Nephron progenitor cell (in vitro differentiated cells): ENCODE data around the gene KIRREL3.
A peak's percentile ranks its signal among the peaks of the same experiment; 100 is the strongest.

Experiments used
- DNase-seq: peaks from one replicate; pipeline ENCODE4 v3.0.0; 2021
- H3K27ac Mint-ChIP-seq: 2 replicates; pipeline ENCODE4 v1.8.0; 2021; ENCODE audit warnings: mild to moderate bottlenecking, moderate library complexity, mixed read lengths
- H3K27me3 Mint-ChIP-seq: 2 replicates; pipeline ENCODE4 v1.8.0; 2021; ENCODE audit warnings: mild to moderate bottlenecking, low read depth, mixed read lengths; ENCODE audit not compliant: poor library complexity
- H3K36me3 Mint-ChIP-seq: 2 replicates; pipeline ENCODE4 v1.8.0; 2021; ENCODE audit warnings: low read depth, mixed read lengths
- H3K4me1 Mint-ChIP-seq: 2 replicates; pipeline ENCODE4 v1.8.0; 2021; ENCODE audit warnings: mixed read lengths
- H3K4me3 Mint-ChIP-seq: 2 replicates; pipeline ENCODE4 v1.8.0; 2021; ENCODE audit warnings: mild to moderate bottlenecking, moderate library complexity, mixed read lengths
- H3K9me3 Mint-ChIP-seq: 2 replicates; pipeline ENCODE4 v1.8.0; 2021; ENCODE audit warnings: mild to moderate bottlenecking, moderate library complexity, mixed read lengths
- CTCF ChIP-seq: fragments of 200-600 bp; sonication (generic); IDR thresholded peaks from 2 replicates; pipeline ENCODE4 v1.5.0; 2021; ENCODE audit warnings: antibody characterized with exemption

The KIRREL3 gene

GRCh38 chr11:126990716-126991480, 9.7 kb downstream of the KIRREL3 start:
- no peak overlapping the region for H3K4me3 Mint-ChIP-seq
- H3K27me3 Mint-ChIP-seq, result peaks cover 11% of the 10 kb centered on the region
- no peaks in the 10 kb centered on the region for H3K36me3 Mint-ChIP-seq
- no peaks in the 10 kb centered on the region for H3K9me3 Mint-ChIP-seq
- TF ChIP-seq CTCF, result peak; percentile 0
- H3K4me1 Mint-ChIP-seq, result peaks cover 36% of the 10 kb centered on the region
- no peak for DNase-seq
- H3K27ac Mint-ChIP-seq, result no peak overlapping the region

GRCh38 chr11:126989942-126990715, 10.4 kb downstream of the KIRREL3 start:
- DNase-seq, result peak; percentile 92
- H3K27me3 Mint-ChIP-seq, result peaks cover 14% of the 10 kb centered on the region
- H3K9me3 Mint-ChIP-seq, result no peaks in the 10 kb centered on the region
- H3K36me3 Mint-ChIP-seq, result no peaks in the 10 kb centered on the region
- H3K4me1 Mint-ChIP-seq, result peaks cover 30% of the 10 kb centered on the region
- TF ChIP-seq CTCF, result peak; percentile 90
- H3K27ac Mint-ChIP-seq, result no peak overlapping the region
- H3K4me3 Mint-ChIP-seq, result peak overlapping the region; percentile 41

- Mint-ChIP-seq H3K4me3 (no peak overlapping the region), H3K27me3 (peaks cover 16% of the 10 kb centered on the region), H3K27ac (no peak overlapping the region), H3K4me1 (peaks cover 16% of the 10 kb centered on the region), H3K9me3 (no peaks in the 10 kb centered on the region), H3K36me3 (no peaks in the 10 kb centered on the region)
- TF ChIP-seq CTCF, result no peak
- DNase-seq, result no peak
Measured at GRCh38 chr11:126988655-126989054, 11.9 kb downstream of the KIRREL3 start.

GRCh38 chr11:126981635-126982034, 18.9 kb downstream of the KIRREL3 start:
- H3K9me3 Mint-ChIP-seq, result no peaks in the 10 kb centered on the region
- no peak overlapping the region for H3K27ac Mint-ChIP-seq
- no peak for DNase-seq
- no peaks in the 10 kb centered on the region for H3K36me3 Mint-ChIP-seq
- no peak for TF ChIP-seq CTCF
- peaks cover 21% of the 10 kb centered on the region for H3K27me3 Mint-ChIP-seq
- no peak overlapping the region for H3K4me3 Mint-ChIP-seq
- peaks cover 12% of the 10 kb centered on the region for H3K4me1 Mint-ChIP-seq

- Mint-ChIP-seq H3K27ac (no peak overlapping the region), H3K27me3 (peaks cover 16% of the 10 kb centered on the region), H3K4me3 (no peak overlapping the region), H3K4me1 (peaks cover 12% of the 10 kb centered on the region), H3K36me3 (no peaks in the 10 kb centered on the region), H3K9me3 (no peaks in the 10 kb centered on the region)
- no peak for TF ChIP-seq CTCF
- no peak for DNase-seq
Measured at GRCh38 chr11:126978911-126979310, 21.7 kb downstream of the KIRREL3 start.
